ENCODE measurements around the gene GLCCI1.

GLCCI1 gene

GRCh38 chr7:7933915-7934526, 34.6 kb upstream of the GLCCI1 start:
- no peaks in the 10 kb centered on the region for H3K27me3 ChIP-seq
- H3K4me3 ChIP-seq (ENCODE audit: low read depth in 1 of 2, low read length in 1 of 2): no peak overlapping the region
- no peak for TF ChIP-seq CTCF (IDR thresholded peaks at IDR 0.05)
- H3K4me1 ChIP-seq (ENCODE audit: control insufficient read depth in 1 of 2, insufficient read depth in 1 of 2, low read depth in 1 of 2, low read length in 1 of 2): no peaks in the 10 kb centered on the region
- no peaks in the 10 kb centered on the region for H3K36me3 ChIP-seq
- H3K9me3 ChIP-seq: no peaks in the 10 kb centered on the region
- H3K27ac ChIP-seq: no peak overlapping the region

DNA sequence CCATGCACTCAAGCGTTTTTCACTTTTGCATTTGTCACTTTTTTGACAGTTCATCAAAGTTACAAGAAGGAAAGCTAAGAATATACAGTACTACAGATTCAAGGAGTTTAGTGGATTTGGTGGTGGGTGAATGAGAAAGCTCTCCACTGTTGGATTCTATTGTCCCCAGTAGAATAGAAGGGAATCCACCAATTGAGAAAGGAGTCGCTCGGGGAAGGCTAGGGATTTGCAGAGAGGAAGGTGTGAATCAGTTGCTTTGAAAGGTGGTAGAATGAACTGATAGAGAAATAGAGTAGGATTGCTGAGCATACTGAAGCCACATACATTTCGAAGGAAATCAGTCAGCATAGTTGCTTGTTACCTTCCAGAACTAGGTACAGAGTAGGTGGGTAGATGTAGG, 33.7 kb upstream of the GLCCI1 start:
- H3K4me3 ChIP-seq (ENCODE audit: low read depth in 1 of 2, low read length in 1 of 2): no peak overlapping the region
- H3K4me1 ChIP-seq (ENCODE audit: control insufficient read depth in 1 of 2, insufficient read depth in 1 of 2, low read depth in 1 of 2, low read length in 1 of 2): no peaks in the 10 kb centered on the region
- no peak for TF ChIP-seq CTCF (IDR thresholded peaks at IDR 0.05)

DNA sequence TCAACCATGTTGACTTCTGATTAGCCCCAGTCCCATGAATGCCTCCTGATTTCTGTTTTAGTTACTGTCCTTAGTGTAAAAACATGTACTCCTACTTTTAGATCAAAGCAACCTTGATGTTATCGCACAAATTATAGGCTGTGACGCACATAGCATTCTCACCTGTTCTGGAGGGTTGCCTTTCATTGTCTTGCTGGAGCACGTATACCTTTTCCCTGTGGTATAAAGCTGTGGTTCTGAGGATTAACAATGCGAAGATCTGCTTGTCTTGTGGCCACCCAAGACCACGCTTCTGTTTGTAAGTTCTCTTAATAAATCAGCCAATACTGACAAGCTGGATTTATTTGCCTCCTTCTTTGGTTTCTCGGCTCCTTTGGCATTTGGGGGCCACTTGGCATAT, 30.1 kb upstream of the GLCCI1 start:
- Histone ChIP-seq H3K27ac (no peak overlapping the region), H3K36me3 (no peaks in the 10 kb centered on the region), H3K27me3 (no peaks in the 10 kb centered on the region), H3K9me3 (no peaks in the 10 kb centered on the region), H3K4me3 (ENCODE audit: low read depth in 1 of 2, low read length in 1 of 2) (no peak overlapping the region), H3K4me1 (ENCODE audit: control insufficient read depth in 1 of 2, insufficient read depth in 1 of 2, low read depth in 1 of 2, low read length in 1 of 2) (no peaks in the 10 kb centered on the region)
- no peak for TF ChIP-seq CTCF (IDR thresholded peaks at IDR 0.05)

More for the DNA sequence above, 33.7 kb upstream of the GLCCI1 start:
- Histone ChIP-seq H3K9me3 (no peaks in the 10 kb centered on the region), H3K27ac (no peak overlapping the region), H3K27me3 (no peaks in the 10 kb centered on the region), H3K36me3 (no peaks in the 10 kb centered on the region)

DNA sequence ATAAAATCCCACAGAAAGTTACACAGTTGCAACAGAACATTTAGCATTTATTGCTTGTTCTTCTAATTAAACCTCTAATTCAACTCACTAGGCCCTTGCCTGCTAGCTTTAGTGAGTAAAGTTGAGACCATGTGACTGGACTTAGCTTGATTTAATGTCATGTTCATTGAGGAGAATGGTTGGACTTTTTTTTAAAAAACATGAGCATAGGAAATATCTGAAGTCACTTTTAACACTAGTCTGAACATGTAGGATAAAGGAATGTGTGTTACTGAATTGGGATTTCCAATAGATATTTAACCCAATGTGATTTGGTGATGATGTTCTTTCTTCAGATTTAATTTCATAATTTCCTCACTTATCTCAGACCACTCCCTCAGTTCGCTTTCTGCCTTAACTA, 24.6 kb upstream of the GLCCI1 start:
- no peak overlapping the region for H3K27ac ChIP-seq
- H3K4me3 ChIP-seq (ENCODE audit: low read depth in 1 of 2, low read length in 1 of 2): no peak overlapping the region
- no peak for TF ChIP-seq CTCF (IDR thresholded peaks at IDR 0.05)

DNA sequence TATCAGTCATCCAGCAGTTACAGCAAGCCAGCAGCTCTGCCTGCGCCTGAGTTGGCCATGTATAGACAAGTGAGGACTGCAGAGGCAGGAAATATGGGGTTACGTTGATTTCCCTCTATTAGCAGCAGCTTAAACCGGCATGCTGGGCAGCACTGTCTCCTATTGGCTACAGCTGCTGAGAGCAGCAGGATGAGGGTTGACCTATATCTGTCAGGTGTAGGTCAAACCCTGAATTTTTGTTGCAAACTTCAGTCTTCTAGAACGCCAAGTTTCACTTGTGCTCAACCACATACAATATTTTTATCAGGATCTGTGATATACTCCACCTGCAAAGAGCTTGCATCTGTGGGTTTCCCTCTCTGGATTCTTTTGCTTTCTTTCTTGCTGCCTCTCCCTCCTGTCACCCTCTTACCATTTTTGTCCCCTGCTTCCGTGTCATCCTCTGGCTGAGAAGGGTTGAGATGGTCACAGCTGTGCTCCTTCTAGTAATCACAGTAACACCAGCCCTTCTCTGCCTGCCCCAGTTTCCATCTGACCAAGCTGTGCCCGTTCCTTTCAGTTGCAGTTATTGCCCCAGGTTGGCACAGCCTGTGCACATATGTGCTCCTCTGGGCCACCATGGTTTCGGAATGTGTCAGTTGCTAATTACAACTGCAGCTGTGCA, 23.8 kb upstream of the GLCCI1 start:
- TF ChIP-seq CTCF (IDR thresholded peaks at IDR 0.05): no peak
- H3K4me3 ChIP-seq (ENCODE audit: low read depth in 1 of 2, low read length in 1 of 2): no peak overlapping the region
- no peak overlapping the region for H3K27ac ChIP-seq

More for the DNA sequence above, 24.6 kb upstream of the GLCCI1 start:
- no peaks in the 10 kb centered on the region for H3K9me3 ChIP-seq
- H3K27me3 ChIP-seq: no peaks in the 10 kb centered on the region
- H3K36me3 ChIP-seq: no peaks in the 10 kb centered on the region
- no peaks in the 10 kb centered on the region for H3K4me1 ChIP-seq (ENCODE audit: control insufficient read depth in 1 of 2, insufficient read depth in 1 of 2, low read depth in 1 of 2, low read length in 1 of 2)

More for the DNA sequence above, 23.8 kb upstream of the GLCCI1 start:
- Histone ChIP-seq H3K9me3 (no peaks in the 10 kb centered on the region), H3K27me3 (no peaks in the 10 kb centered on the region), H3K36me3 (no peaks in the 10 kb centered on the region), H3K4me1 (ENCODE audit: control insufficient read depth in 1 of 2, insufficient read depth in 1 of 2, low read depth in 1 of 2, low read length in 1 of 2) (no peaks in the 10 kb centered on the region)
